ENCODE data around the gene POLE. TPM values are rescaled to one million over a fixed set of nuclear protein-coding genes. Genes with fewer than 3 reads are reported as not detected.

Gene POLE
- total RNA-seq, 1 experiment from 2014 or later: 167 TPM

GRCh38 chr12:132724506-132725241, 37.5 kb upstream of the POLE start:
- Mint-ChIP-seq H3K27ac (ENCODE audit: unreplicated experiment) (no peak overlapping the region), H3K36me3 (ENCODE audit: insufficient read depth, unreplicated experiment) (peaks cover 99% of the 10 kb centered on the region), H3K4me1 (ENCODE audit: low read depth, unreplicated experiment) (no peaks in the 10 kb centered on the region), H3K4me3 (ENCODE audit: unreplicated experiment) (no peak overlapping the region), H3K9me3 (ENCODE audit: unreplicated experiment) (no peaks in the 10 kb centered on the region), H3K27me3 (ENCODE audit: insufficient read depth, unreplicated experiment) (no peaks in the 10 kb centered on the region)
- CTCF ChIA-PET: no interaction called here
- no peak for TF ChIP-seq CTCF (IDR thresholded peaks at IDR 0.05; ENCODE audit: insufficient read depth in 1 of 2, low read depth in 1 of 2, low read length in 1 of 2, severe bottlenecking in 1 of 2, unreplicated experiment in 1 of 2)
- H3K36me3 ChIP-seq (ENCODE audit: control insufficient read depth, insufficient read depth, low read length): peaks cover 5% of the 10 kb centered on the region
- intact Hi-C loops (cut with micrococcal nuclease; ENCODE audit: unreplicated experiment): no loop called here
- no peaks in the 10 kb centered on the region for H3K4me1 ChIP-seq
- no peak overlapping the region for H3K4me3 ChIP-seq (ENCODE audit: low read depth, low read length)
- H3K27me3 ChIP-seq (replicated peaks; ENCODE audit: control insufficient read depth, insufficient read depth, low read length): no peaks in the 10 kb centered on the region
- no TSS peak for BruUV-seq (replicated peaks)
- no peak for DNase-seq
- POLR2A ChIA-PET: no interaction called here
- peaks cover under 1% of the 10 kb centered on the region; the same call in 1 of the 2 replicates for H3K9me3 ChIP-seq

GRCh38 chr12:132723764-132724140, 36.6 kb upstream of the POLE start:
- ChIA-PET CTCF (no interaction called here), POLR2A (no interaction called here)
- Mint-ChIP-seq H3K4me1 (ENCODE audit: low read depth, unreplicated experiment) (no peaks in the 10 kb centered on the region), H3K27me3 (ENCODE audit: insufficient read depth, unreplicated experiment) (no peaks in the 10 kb centered on the region), H3K36me3 (ENCODE audit: insufficient read depth, unreplicated experiment) (peaks cover 100% of the 10 kb centered on the region), H3K27ac (ENCODE audit: unreplicated experiment) (no peak overlapping the region), H3K4me3 (ENCODE audit: unreplicated experiment) (no peak overlapping the region), H3K9me3 (ENCODE audit: unreplicated experiment) (no peaks in the 10 kb centered on the region)
- no TSS peak for BruUV-seq (replicated peaks)
- Histone ChIP-seq H3K27me3 (replicated peaks; ENCODE audit: control insufficient read depth, insufficient read depth, low read length) (no peaks in the 10 kb centered on the region), H3K4me1 (no peaks in the 10 kb centered on the region), H3K4me3 (ENCODE audit: low read depth, low read length) (no peak overlapping the region), H3K36me3 (ENCODE audit: control insufficient read depth, insufficient read depth, low read length) (peaks cover 5% of the 10 kb centered on the region), H3K9me3 (no peaks in the 10 kb centered on the region)
- TF ChIP-seq CTCF (IDR thresholded peaks at IDR 0.05; ENCODE audit: insufficient read depth in 1 of 2, low read depth in 1 of 2, low read length in 1 of 2, severe bottlenecking in 1 of 2, unreplicated experiment in 1 of 2): no peak
- no peak for DNase-seq
- intact Hi-C loops (cut with micrococcal nuclease; ENCODE audit: unreplicated experiment): no loop called here

DNA sequence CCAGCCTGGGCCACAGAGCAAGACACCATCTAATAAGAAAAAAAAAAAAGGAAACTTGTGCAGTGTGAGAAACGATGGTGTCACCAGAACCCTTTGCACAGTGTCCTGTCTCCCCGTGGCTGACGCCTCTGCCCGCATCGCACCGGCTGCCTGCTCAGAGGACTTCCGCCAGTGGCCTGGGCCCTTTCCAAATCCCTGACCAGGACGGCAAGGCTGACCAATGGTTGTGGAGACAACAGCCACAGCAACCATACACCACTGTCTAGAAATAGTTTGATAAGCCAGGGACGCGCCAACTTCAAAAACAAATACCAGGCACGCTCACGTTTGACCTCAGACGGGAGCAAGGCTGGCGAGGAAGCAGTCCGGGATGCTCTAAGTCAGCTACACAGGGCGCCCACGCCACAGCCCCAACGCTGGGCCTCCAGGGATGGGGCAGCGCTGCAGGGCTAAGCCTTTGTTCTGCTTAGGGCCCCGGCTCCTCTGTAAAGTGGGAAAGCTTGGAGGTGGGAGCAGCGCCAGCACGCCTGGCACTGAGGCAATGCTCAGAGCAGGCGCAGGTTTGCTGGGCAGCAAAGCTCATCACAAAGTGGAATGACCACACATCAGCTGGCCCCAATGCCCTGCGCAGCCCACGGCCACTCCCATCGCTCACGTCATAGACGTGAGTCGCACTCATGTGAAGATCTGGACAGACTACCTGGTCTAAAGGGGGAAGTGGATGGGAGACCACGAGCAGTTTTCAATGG, 36.0 kb upstream of the POLE start:
- Histone ChIP-seq H3K36me3 (ENCODE audit: control insufficient read depth, insufficient read depth, low read length) (peaks cover 5% of the 10 kb centered on the region), H3K4me1 (no peaks in the 10 kb centered on the region), H3K27me3 (replicated peaks; ENCODE audit: control insufficient read depth, insufficient read depth, low read length) (no peaks in the 10 kb centered on the region), H3K9me3 (no peaks in the 10 kb centered on the region), H3K4me3 (ENCODE audit: low read depth, low read length) (no peak overlapping the region)
- intact Hi-C loops (cut with micrococcal nuclease; ENCODE audit: unreplicated experiment): no loop called here
- TF ChIP-seq CTCF (IDR thresholded peaks at IDR 0.05; ENCODE audit: insufficient read depth in 1 of 2, low read depth in 1 of 2, low read length in 1 of 2, severe bottlenecking in 1 of 2, unreplicated experiment in 1 of 2): no peak
- H3K27ac Mint-ChIP-seq (ENCODE audit: unreplicated experiment): peak overlapping the region; percentile 50
- no TSS peak for BruUV-seq (replicated peaks)
- no peaks in the 10 kb centered on the region for H3K27me3 Mint-ChIP-seq (ENCODE audit: insufficient read depth, unreplicated experiment)
- H3K4me3 Mint-ChIP-seq (ENCODE audit: unreplicated experiment): no peak overlapping the region
- H3K36me3 Mint-ChIP-seq (ENCODE audit: insufficient read depth, unreplicated experiment): peaks cover 100% of the 10 kb centered on the region
- DNase-seq: no peak
- CTCF ChIA-PET: no interaction called here
- H3K4me1 Mint-ChIP-seq (ENCODE audit: low read depth, unreplicated experiment): no peaks in the 10 kb centered on the region
- no peaks in the 10 kb centered on the region for H3K9me3 Mint-ChIP-seq (ENCODE audit: unreplicated experiment)
- POLR2A ChIA-PET: no interaction called here

Measured in Caco-2 (cell line).